PC-9 (cell line): Measurements from ENCODE around the gene CCDC134.

Source experiments
- EZH2 ChIP-seq: fragments of 200-600 bp; sonication (generic); IDR thresholded peaks from 2 replicates; pipeline ENCODE4 v1.8.0; 2017; ENCODE audit warnings: antibody characterized with exemption, low read depth
- TF ChIP-seq, protein P1 (sequence below): fragments of 200-600 bp; sonication (generic); conservative IDR thresholded peaks from 2 replicates; pipeline ENCODE4 v1.6.1; 2017; ENCODE audit warnings: mixed run types, antibody characterized with exemption, mild to moderate bottlenecking, moderate library complexity

DNA sequence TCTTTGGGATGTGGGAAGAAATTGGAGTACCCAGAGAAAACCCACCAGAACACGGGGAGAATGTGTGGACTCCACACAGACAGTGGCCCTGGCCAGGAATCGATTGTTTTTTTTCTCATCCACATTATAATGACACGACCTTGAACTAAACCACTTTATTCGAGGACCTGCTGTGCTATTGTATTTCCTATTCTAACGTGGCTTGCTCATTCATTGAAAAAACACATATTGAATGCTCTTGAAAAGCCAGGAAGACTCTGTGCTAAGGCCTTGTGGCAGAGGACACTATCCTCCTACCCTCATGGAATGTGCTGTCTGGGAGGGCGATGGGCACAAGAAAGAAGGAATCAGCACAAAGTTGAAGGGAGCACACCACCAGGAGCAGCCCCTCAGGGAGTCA lies 23.3 kb downstream of the CCDC134 start:
- TF ChIP-seq, protein P1, sequence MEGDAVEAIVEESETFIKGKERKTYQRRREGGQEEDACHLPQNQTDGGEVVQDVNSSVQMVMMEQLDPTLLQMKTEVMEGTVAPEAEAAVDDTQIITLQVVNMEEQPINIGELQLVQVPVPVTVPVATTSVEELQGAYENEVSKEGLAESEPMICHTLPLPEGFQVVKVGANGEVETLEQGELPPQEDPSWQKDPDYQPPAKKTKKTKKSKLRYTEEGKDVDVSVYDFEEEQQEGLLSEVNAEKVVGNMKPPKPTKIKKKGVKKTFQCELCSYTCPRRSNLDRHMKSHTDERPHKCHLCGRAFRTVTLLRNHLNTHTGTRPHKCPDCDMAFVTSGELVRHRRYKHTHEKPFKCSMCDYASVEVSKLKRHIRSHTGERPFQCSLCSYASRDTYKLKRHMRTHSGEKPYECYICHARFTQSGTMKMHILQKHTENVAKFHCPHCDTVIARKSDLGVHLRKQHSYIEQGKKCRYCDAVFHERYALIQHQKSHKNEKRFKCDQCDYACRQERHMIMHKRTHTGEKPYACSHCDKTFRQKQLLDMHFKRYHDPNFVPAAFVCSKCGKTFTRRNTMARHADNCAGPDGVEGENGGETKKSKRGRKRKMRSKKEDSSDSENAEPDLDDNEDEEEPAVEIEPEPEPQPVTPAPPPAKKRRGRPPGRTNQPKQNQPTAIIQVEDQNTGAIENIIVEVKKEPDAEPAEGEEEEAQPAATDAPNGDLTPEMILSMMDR = no peak
- TF ChIP-seq EZH2 = no peak
